ENCODE results near the gene FRMD1.
"Not testable (repeated sequence)": the region's sequence is repeated elsewhere in the genome, so short reads cannot be mapped to it uniquely, and the experiment has no call there.

FRMD1 gene

GRCh38 chr6:168078175-168078942 is 653 bp downstream of the FRMD1 start:
- no peak for DNase-seq (ENCODE audit: low read depth)

- DNase-seq (ENCODE audit: low read depth) = not testable (repeated sequence)
Observed at GRCh38 chr6:168077401-168077800, 1.6 kb downstream of the FRMD1 start.

- DNase-seq (ENCODE audit: low read depth) = no peak
Observed at GRCh38 chr6:168075787-168076202, 3.2 kb downstream of the FRMD1 start.

GRCh38 chr6:168075216-168075615 is 3.8 kb downstream of the FRMD1 start:
- DNase-seq (ENCODE audit: low read depth) = no peak

- no peak for DNase-seq (ENCODE audit: low read depth)
Observed at GRCh38 chr6:168073937-168074730, 4.9 kb downstream of the FRMD1 start.

GRCh38 chr6:168072730-168073129 is 6.3 kb downstream of the FRMD1 start:
- DNase-seq (ENCODE audit: low read depth) = no peak

GRCh38 chr6:168072261-168072660 is 6.8 kb downstream of the FRMD1 start:
- no peak for DNase-seq (ENCODE audit: low read depth)

- no peak for DNase-seq (ENCODE audit: low read depth)
Observed at GRCh38 chr6:168071620-168072019, 7.4 kb downstream of the FRMD1 start.

GRCh38 chr6:168070804-168071203 is 8.2 kb downstream of the FRMD1 start:
- DNase-seq (ENCODE audit: low read depth) = no peak

GRCh38 chr6:168067081-168067759 is 11.8 kb downstream of the FRMD1 start:
- no peak for DNase-seq (ENCODE audit: low read depth)

- no peak for DNase-seq (ENCODE audit: low read depth)
Observed at GRCh38 chr6:168064226-168064807, 14.7 kb downstream of the FRMD1 start.

- DNase-seq (ENCODE audit: low read depth) = no peak
Observed at GRCh38 chr6:168063431-168063830, 15.6 kb downstream of the FRMD1 start.

GRCh38 chr6:168062346-168063289 is 16.4 kb downstream of the FRMD1 start:
- DNase-seq (ENCODE audit: low read depth) = no peak

- no peak for DNase-seq (ENCODE audit: low read depth)
Observed at GRCh38 chr6:168061269-168062210, 17.5 kb downstream of the FRMD1 start.

GRCh38 chr6:168060521-168060931 is 18.5 kb downstream of the FRMD1 start:
- no peak for DNase-seq (ENCODE audit: low read depth)

- DNase-seq (ENCODE audit: low read depth) = no peak
Observed at GRCh38 chr6:168058691-168059551, 20.1 kb downstream of the FRMD1 start.

- no peak for DNase-seq (ENCODE audit: low read depth)
Observed at GRCh38 chr6:168057836-168058235, 21.2 kb downstream of the FRMD1 start.

- DNase-seq (ENCODE audit: low read depth) = no peak
Observed at GRCh38 chr6:168056892-168057527, 22.0 kb downstream of the FRMD1 start.

Measured in stimulated activated CD8-positive, alpha-beta memory T cell treated with anti-CD3 and anti-CD28 coated beads, Interleukin-7, amount 100 ng/mL, for 24 hours (primary cell).